GM18526 (cell line): ENCODE measurements around the gene OR52B6.

Source experiments
- POLR2A ChIP-seq: IDR thresholded peaks from 3 replicates; pipeline ENCODE4 v1.6.1; 2011; ENCODE audit not compliant: insufficient read length; ENCODE audit errors: extremely low read depth

Gene OR52B6

GRCh38 chr11:5624489-5625279 is 44.0 kb downstream of the OR52B6 start, which contains the start of gene TRIM34:
TSS of gene TRIM34 (plus strand) at chr11:5625001. CDS start at chr11:5632332, 7,331 bp downstream.
- peak; percentile 71 for TF ChIP-seq POLR2A

- no peak for TF ChIP-seq POLR2A
Observed at GRCh38 chr11:5625281-5625680, 44.6 kb downstream of the OR52B6 start.

GRCh38 chr11:5626196-5626595 is 45.5 kb downstream of the OR52B6 start:
- TF ChIP-seq POLR2A, result no peak

GRCh38 chr11:5631417-5631816 is 50.7 kb downstream of the OR52B6 start:
- no peak for TF ChIP-seq POLR2A
